DOHH2 (cell line): ENCODE results near the gene MACROD2.

Experiments
- H3F3A ChIP-seq: fragments of 200-600 bp; sonication (generic), shearing (Covaris generic); 2 replicates; pipeline ENCODE4 v1.6.0; 2016; ENCODE audit warnings: antibody characterized with exemption, mild to moderate bottlenecking; ENCODE audit not compliant: control insufficient read depth, insufficient read depth
- H3K27ac ChIP-seq: fragments of 200-600 bp; sonication (generic); 2 replicates; pipeline ENCODE4 v1.5.1; 2014; ENCODE audit warnings: low read depth, mild to moderate bottlenecking, low read length, moderate library complexity
- H3K27me3 ChIP-seq: fragments of 200-600 bp; sonication (generic); 2 replicates; pipeline ENCODE4 v1.6.1; 2014; ENCODE audit warnings: mild to moderate bottlenecking, low read length, mixed read lengths; ENCODE audit not compliant: control insufficient read depth
- H3K36me3 ChIP-seq: fragments of 200-600 bp; sonication (generic); 2 replicates; pipeline ENCODE4 v1.6.1; 2014; ENCODE audit warnings: mild to moderate bottlenecking, low read length, moderate library complexity, mixed read lengths; ENCODE audit not compliant: control insufficient read depth
- H3K4me1 ChIP-seq: fragments of 200-600 bp; sonication (generic); 2 replicates; pipeline ENCODE4 v1.6.1; 2014; ENCODE audit warnings: mild to moderate bottlenecking, low read length, mixed read lengths; ENCODE audit not compliant: control insufficient read depth
- H3K4me2 ChIP-seq: fragments of 200-600 bp; sonication (generic); 2 replicates; pipeline ENCODE4 v1.6.0; 2014; ENCODE audit warnings: mild to moderate bottlenecking, low read length, moderate library complexity
- H3K4me3 ChIP-seq: fragments of 200-600 bp; sonication (generic); 2 replicates; pipeline ENCODE4 v1.5.1; 2014; ENCODE audit warnings: mild to moderate bottlenecking, low read length, mixed read lengths
- H3K79me2 ChIP-seq: fragments of 200-600 bp; sonication (generic); 2 replicates; pipeline ENCODE4 v1.6.1; 2014; ENCODE audit warnings: mild to moderate bottlenecking, low read length, mixed read lengths; ENCODE audit not compliant: control insufficient read depth
- H3K9me2 ChIP-seq: fragments of 200-600 bp; sonication (generic); replicated peaks from 2 replicates; pipeline ENCODE4 v1.6.1; 2014; ENCODE audit warnings: mild to moderate bottlenecking, low read length, mixed read lengths; ENCODE audit not compliant: control insufficient read depth
- H3K9me3 ChIP-seq: fragments of 200-600 bp; sonication (generic); 2 replicates; pipeline ENCODE4 v1.6.1; 2014; ENCODE audit warnings: antibody characterized with exemption, low read length, mixed read lengths; ENCODE audit not compliant: control insufficient read depth, insufficient read depth
- H4K20me1 ChIP-seq: fragments of 200-600 bp; sonication (generic); 2 replicates; pipeline ENCODE4 v1.6.0; 2014; ENCODE audit warnings: low read depth, mild to moderate bottlenecking, antibody characterized with exemption, low read length, moderate library complexity; ENCODE audit not compliant: control insufficient read depth, insufficient read depth
- CTCF ChIP-seq: fragments of 200-600 bp; sonication (generic); IDR thresholded peaks from one replicate; pipeline ENCODE4 v1.5.1; 2014; ENCODE audit warnings: antibody characterized with exemption, mild to moderate bottlenecking, low read depth, low read length; ENCODE audit not compliant: poor library complexity, severe bottlenecking
- EZH2phosphoT487 ChIP-seq: fragments of 200-600 bp; sonication (generic); IDR thresholded peaks from 2 replicates; pipeline ENCODE4 v1.6.1; 2017; ENCODE audit warnings: borderline replicate concordance, mild to moderate bottlenecking, antibody characterized with exemption, low read length, moderate library complexity, mixed read lengths

MACROD2 gene

GRCh38 chr20:15922556-15922955 is 1927.2 kb downstream of the MACROD2 start:
- Histone ChIP-seq H4K20me1 (no peaks in the 10 kb centered on the region), H3F3A (no peaks in the 10 kb centered on the region), H3K4me1 (peaks cover 14% of the 10 kb centered on the region), H3K79me2 (no peaks in the 10 kb centered on the region), H3K9me3 (no peaks in the 10 kb centered on the region), H3K4me2 (peak overlapping the region; percentile 41), H3K27me3 (no peaks in the 10 kb centered on the region), H3K36me3 (no peaks in the 10 kb centered on the region), H3K27ac (no peak overlapping the region), H3K9me2 (no peaks in the 10 kb centered on the region; the same call in 1 of the 2 replicates), H3K4me3 (peak overlapping the region; percentile 11; the same call in 1 of the 2 replicates)
- TF ChIP-seq CTCF (no peak), EZH2phosphoT487 (no peak)

GRCh38 chr20:15923030-15923776 is 1927.9 kb downstream of the MACROD2 start:
- no peaks in the 10 kb centered on the region for H3K9me3 ChIP-seq
- H4K20me1 ChIP-seq, result no peaks in the 10 kb centered on the region
- H3K9me2 ChIP-seq, result no peaks in the 10 kb centered on the region; the same call in 1 of the 2 replicates
- H3K27ac ChIP-seq, result no peak overlapping the region
- peak overlapping the region; percentile 11; the same call in 1 of the 2 replicates for H3K4me3 ChIP-seq
- no peaks in the 10 kb centered on the region for H3K36me3 ChIP-seq
- no peaks in the 10 kb centered on the region for H3K79me2 ChIP-seq
- H3F3A ChIP-seq, result no peaks in the 10 kb centered on the region
- peak overlapping the region; percentile 41 for H3K4me2 ChIP-seq
- no peak for TF ChIP-seq EZH2phosphoT487
- no peak for TF ChIP-seq CTCF
- H3K27me3 ChIP-seq, result no peaks in the 10 kb centered on the region
- H3K4me1 ChIP-seq, result peaks cover 14% of the 10 kb centered on the region

- no peaks in the 10 kb centered on the region for H3K36me3 ChIP-seq
- H3F3A ChIP-seq, result no peaks in the 10 kb centered on the region
- no peaks in the 10 kb centered on the region for H4K20me1 ChIP-seq
- no peaks in the 10 kb centered on the region; the same call in 1 of the 2 replicates for H3K9me2 ChIP-seq
- no peaks in the 10 kb centered on the region for H3K9me3 ChIP-seq
- no peak overlapping the region for H3K27ac ChIP-seq
- no peak for TF ChIP-seq CTCF
- TF ChIP-seq EZH2phosphoT487, result no peak
- H3K4me1 ChIP-seq, result peaks cover 14% of the 10 kb centered on the region
- no peak overlapping the region for H3K4me3 ChIP-seq
- no peaks in the 10 kb centered on the region for H3K79me2 ChIP-seq
- H3K4me2 ChIP-seq, result no peak overlapping the region
- H3K27me3 ChIP-seq, result no peaks in the 10 kb centered on the region
These were observed 1929.2 kb downstream of the MACROD2 start for GRCh38 chr20:15924556-15924955.
